Spleen (tissue), 7 donors: ENCODE results near the gene SRGAP3.

Source experiments
- POLR2AphosphoS5 ChIP-seq, 3 donors: sonication (generic); formaldehyde crosslinking; IDR thresholded peaks; one replicate each; pipeline ENCODE4 v1.5.1; 2017; ENCODE audit warnings: antibody characterized with exemption in 3 of 3
- TF ChIP-seq, protein P1 (sequence below), 11 experiments: fragments of 200-600 bp in 7 of 11; fragments of 450-650 bp in 4 of 11; sonication (generic) in 4 of 11; IDR thresholded peaks in 8 of 11; conservative IDR thresholded peaks in 3 of 11; 1 replicate in 7 of 11; 2 replicates in 4 of 11; pipeline versions ENCODE4 v1.4.0 to v1.8.0; 2016 to 2021; ENCODE audit warnings: antibody characterized with exemption in 11 of 11, inconsistent platforms in 4 of 11, mild to moderate bottlenecking in 1 of 11
- donor health status: DM: no; HTN: no; CAD: no; lungs with moderate emphysema.
- donor health status: DM: no; HTN: no; CAD: no.
- donor health status: DM: no; HTN: no; CAD: no.

DNA sequence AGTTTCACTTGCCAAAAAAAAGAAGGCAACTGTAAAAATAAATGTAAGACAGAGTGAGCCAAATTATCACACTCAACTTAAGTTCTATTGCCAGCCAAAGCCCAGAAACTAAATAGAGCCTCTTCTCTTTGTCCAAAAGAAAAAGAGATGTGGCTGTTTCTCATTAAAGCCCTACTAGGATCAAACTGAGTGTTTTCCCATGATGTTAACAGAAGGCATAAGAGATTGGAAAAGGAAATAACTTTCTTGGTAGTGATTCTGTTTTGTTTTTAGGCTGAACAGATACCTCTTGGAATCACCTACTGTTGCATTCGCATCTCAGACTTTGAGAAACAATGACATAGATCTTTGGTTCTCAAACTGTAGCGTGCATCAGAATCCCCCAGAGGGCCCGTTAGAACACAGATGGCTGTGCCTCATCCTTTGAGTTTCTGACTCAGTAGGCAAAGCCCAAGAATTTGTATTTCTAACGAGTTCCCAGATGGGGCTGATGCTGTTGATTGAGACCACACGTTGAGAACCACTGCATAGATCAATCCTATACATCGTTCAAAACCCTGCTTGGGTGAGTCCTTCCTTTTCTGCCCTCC, 42.5 kb upstream of the SRGAP3 start:
- TF ChIP-seq POLR2AphosphoS5 (IDR thresholded peaks at IDR 0.05), result no peak
- TF ChIP-seq, protein P1, sequence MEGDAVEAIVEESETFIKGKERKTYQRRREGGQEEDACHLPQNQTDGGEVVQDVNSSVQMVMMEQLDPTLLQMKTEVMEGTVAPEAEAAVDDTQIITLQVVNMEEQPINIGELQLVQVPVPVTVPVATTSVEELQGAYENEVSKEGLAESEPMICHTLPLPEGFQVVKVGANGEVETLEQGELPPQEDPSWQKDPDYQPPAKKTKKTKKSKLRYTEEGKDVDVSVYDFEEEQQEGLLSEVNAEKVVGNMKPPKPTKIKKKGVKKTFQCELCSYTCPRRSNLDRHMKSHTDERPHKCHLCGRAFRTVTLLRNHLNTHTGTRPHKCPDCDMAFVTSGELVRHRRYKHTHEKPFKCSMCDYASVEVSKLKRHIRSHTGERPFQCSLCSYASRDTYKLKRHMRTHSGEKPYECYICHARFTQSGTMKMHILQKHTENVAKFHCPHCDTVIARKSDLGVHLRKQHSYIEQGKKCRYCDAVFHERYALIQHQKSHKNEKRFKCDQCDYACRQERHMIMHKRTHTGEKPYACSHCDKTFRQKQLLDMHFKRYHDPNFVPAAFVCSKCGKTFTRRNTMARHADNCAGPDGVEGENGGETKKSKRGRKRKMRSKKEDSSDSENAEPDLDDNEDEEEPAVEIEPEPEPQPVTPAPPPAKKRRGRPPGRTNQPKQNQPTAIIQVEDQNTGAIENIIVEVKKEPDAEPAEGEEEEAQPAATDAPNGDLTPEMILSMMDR (IDR thresholded peaks at IDR 0.05 in 8 of 11, conservative IDR thresholded peaks at IDR 0.05 in 3 of 11), result no peak
